DOHH2 (cell line): ENCODE measurements around the gene DNASE1L1.
"Not testable (repeated sequence)": the region's sequence is repeated elsewhere in the genome, so short reads cannot be mapped to it uniquely, and the experiment has no call there.

ENCODE experiments used
- H3F3A ChIP-seq: fragments of 200-600 bp; sonication (generic), shearing (Covaris generic); 2 replicates; pipeline ENCODE4 v1.6.0; 2016; ENCODE audit warnings: antibody characterized with exemption, mild to moderate bottlenecking; ENCODE audit not compliant: control insufficient read depth, insufficient read depth
- H3K27ac ChIP-seq: fragments of 200-600 bp; sonication (generic); 2 replicates; pipeline ENCODE4 v1.5.1; 2014; ENCODE audit warnings: low read depth, mild to moderate bottlenecking, low read length, moderate library complexity
- H3K27me3 ChIP-seq: fragments of 200-600 bp; sonication (generic); 2 replicates; pipeline ENCODE4 v1.6.1; 2014; ENCODE audit warnings: mild to moderate bottlenecking, low read length, mixed read lengths; ENCODE audit not compliant: control insufficient read depth
- H3K36me3 ChIP-seq: fragments of 200-600 bp; sonication (generic); 2 replicates; pipeline ENCODE4 v1.6.1; 2014; ENCODE audit warnings: mild to moderate bottlenecking, low read length, moderate library complexity, mixed read lengths; ENCODE audit not compliant: control insufficient read depth
- H3K4me1 ChIP-seq: fragments of 200-600 bp; sonication (generic); 2 replicates; pipeline ENCODE4 v1.6.1; 2014; ENCODE audit warnings: mild to moderate bottlenecking, low read length, mixed read lengths; ENCODE audit not compliant: control insufficient read depth
- H3K4me2 ChIP-seq: fragments of 200-600 bp; sonication (generic); 2 replicates; pipeline ENCODE4 v1.6.0; 2014; ENCODE audit warnings: mild to moderate bottlenecking, low read length, moderate library complexity
- H3K4me3 ChIP-seq: fragments of 200-600 bp; sonication (generic); 2 replicates; pipeline ENCODE4 v1.5.1; 2014; ENCODE audit warnings: mild to moderate bottlenecking, low read length, mixed read lengths
- H3K79me2 ChIP-seq: fragments of 200-600 bp; sonication (generic); 2 replicates; pipeline ENCODE4 v1.6.1; 2014; ENCODE audit warnings: mild to moderate bottlenecking, low read length, mixed read lengths; ENCODE audit not compliant: control insufficient read depth
- H3K9me2 ChIP-seq: fragments of 200-600 bp; sonication (generic); replicated peaks from 2 replicates; pipeline ENCODE4 v1.6.1; 2014; ENCODE audit warnings: mild to moderate bottlenecking, low read length, mixed read lengths; ENCODE audit not compliant: control insufficient read depth
- H3K9me3 ChIP-seq: fragments of 200-600 bp; sonication (generic); 2 replicates; pipeline ENCODE4 v1.6.1; 2014; ENCODE audit warnings: antibody characterized with exemption, low read length, mixed read lengths; ENCODE audit not compliant: control insufficient read depth, insufficient read depth
- H4K20me1 ChIP-seq: fragments of 200-600 bp; sonication (generic); 2 replicates; pipeline ENCODE4 v1.6.0; 2014; ENCODE audit warnings: low read depth, mild to moderate bottlenecking, antibody characterized with exemption, low read length, moderate library complexity; ENCODE audit not compliant: control insufficient read depth, insufficient read depth
- EZH2phosphoT487 ChIP-seq: fragments of 200-600 bp; sonication (generic); IDR thresholded peaks from 2 replicates; pipeline ENCODE4 v1.6.1; 2017; ENCODE audit warnings: borderline replicate concordance, mild to moderate bottlenecking, antibody characterized with exemption, low read length, moderate library complexity, mixed read lengths
- TF ChIP-seq, protein P1 (sequence below): fragments of 200-600 bp; sonication (generic); IDR thresholded peaks from one replicate; pipeline ENCODE4 v1.5.1; 2014; ENCODE audit warnings: antibody characterized with exemption, mild to moderate bottlenecking, low read depth, low read length; ENCODE audit not compliant: poor library complexity, severe bottlenecking

DNASE1L1 gene

DNA sequence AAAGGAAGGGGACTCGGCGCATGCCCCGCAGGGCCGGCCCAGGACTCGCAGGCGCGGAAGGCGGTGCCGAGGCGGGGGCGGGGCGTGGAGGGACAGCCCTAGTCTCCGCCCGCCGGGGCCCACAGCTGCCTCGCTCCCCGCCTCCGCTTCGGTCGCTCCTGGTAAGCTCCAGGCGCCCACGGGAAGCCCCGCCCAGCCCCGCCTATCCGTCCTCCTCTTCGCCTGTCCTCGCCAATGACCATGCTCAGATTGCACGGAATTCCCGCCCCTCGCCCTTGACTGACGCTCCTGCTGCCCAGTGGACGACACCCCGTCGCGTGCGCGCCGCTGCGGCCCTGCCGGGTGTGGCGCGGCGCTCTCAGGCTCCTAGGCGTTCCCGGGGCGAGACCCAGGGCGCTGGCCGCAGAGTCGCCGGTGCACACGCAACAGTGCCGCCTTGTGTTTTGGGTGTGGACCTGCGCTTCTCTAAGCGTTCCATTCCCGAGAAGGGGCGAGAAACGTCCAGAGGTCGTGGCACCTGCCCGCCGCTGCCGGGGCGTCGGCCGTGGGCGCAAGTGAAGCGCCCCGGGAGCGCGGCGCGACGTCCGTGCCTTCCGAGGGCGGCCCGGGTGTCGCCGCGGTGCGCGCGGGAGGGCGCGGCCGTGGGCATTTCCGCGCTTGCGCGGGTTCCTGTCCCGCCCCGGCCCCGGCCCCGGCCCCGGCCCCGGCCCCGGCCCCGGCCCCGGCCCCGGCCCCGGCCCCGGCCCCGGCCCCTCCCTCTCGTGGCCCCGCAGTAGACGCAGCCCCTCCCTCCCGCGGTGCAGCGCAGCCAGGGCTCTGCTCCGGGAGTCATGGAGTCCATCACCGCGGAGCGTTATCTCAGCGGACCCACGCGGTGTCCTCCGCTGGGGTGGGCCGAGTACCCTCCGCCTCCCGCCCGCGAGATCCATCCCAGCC is 19.0 kb downstream of the DNASE1L1 start:
- not testable (repeated sequence) for H3K27me3 ChIP-seq, H3K79me2 ChIP-seq, H3K9me2 ChIP-seq, H3K9me3 ChIP-seq, H3K4me2 ChIP-seq, H3K27ac ChIP-seq, H3K36me3 ChIP-seq, H3F3A ChIP-seq, H3K4me1 ChIP-seq, H3K4me3 ChIP-seq, H4K20me1 ChIP-seq

DNA sequence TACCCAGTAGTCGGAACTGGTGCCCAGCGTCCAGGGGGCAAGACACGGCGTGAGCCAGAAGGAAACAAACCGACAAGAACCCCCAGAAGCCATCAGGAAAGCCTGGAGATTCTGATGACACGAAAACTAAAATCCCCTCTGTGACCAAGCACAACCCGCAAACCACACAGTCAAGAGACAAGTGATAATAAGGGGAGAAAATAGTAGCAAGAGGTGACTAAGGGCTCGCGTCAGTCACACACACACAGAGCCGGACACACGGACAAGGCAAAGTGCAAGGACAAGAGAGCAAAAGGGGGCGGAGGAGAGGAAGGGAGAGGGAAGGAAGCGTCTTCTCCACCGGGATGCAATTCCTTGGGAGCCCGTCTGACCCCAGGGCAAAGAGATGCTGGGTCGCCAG is 20.4 kb downstream of the DNASE1L1 start:
- not testable (repeated sequence) for H3K9me2 ChIP-seq, H3K9me3 ChIP-seq, H3K4me1 ChIP-seq, H3K4me2 ChIP-seq, H4K20me1 ChIP-seq, H3K36me3 ChIP-seq, H3K27ac ChIP-seq, H3K4me3 ChIP-seq, H3F3A ChIP-seq, H3K79me2 ChIP-seq, H3K27me3 ChIP-seq

DNA sequence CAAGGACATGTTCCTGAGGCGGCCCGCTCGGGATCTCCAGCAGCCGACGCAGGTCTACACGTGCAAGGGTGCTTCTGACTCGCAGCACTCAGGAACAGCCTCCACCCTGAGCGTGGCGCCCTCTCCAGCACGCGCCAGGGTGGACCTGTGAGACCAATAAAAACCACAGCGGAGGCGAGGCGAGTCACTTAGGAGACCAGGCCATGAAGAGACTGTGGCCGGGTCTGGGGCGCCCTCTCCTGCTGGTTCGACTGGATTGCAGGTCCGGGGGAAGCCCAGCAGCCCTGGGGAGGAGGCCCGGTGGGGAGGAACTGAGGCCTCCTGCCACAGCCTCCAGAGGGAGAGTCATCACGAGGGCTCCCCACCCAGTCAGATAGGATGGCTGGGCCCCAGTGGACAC is 21.0 kb downstream of the DNASE1L1 start:
- H3K27ac ChIP-seq, H3K79me2 ChIP-seq, H3F3A ChIP-seq, H3K27me3 ChIP-seq, H3K9me3 ChIP-seq, H3K36me3 ChIP-seq, H3K9me2 ChIP-seq, H3K4me1 ChIP-seq, H3K4me3 ChIP-seq, H4K20me1 ChIP-seq, H3K4me2 ChIP-seq: not testable (repeated sequence)

DNA sequence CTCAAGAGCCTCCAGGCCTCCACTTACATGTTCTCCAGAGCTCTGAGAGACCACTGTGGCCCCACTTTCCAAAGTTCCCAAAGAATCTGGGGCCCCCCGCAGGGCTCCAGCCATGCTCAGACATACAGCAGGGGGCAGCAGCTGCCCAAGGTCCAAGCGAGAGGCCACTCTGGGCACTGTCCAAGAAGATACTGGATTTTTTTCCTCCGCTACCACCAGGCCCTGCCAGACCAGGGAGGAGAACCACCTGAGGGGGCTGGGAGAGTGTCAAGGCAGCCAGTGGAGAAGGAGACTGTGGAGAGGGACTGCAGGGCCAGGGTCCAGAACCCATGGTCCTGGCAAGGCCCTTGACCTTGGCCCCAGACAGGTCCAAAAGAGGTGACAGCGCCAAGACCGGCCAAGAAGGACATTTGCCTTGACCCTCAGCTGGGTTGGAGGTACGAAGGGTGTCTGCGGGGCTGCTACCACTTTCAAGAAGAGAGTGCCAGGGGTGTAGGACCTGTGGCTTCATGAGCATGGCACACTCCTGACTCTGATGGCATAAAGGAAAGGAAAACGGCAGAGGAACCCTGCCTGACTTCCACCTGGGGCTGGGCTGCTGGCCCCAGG is 24.7 kb downstream of the DNASE1L1 start:
- Histone ChIP-seq H4K20me1 (no peaks in the 10 kb centered on the region), H3F3A (no peaks in the 10 kb centered on the region), H3K9me3 (no peaks in the 10 kb centered on the region), H3K79me2 (peaks cover 15% of the 10 kb centered on the region), H3K9me2 (no peaks in the 10 kb centered on the region), H3K36me3 (peaks cover 15% of the 10 kb centered on the region), H3K4me1 (peaks cover 8% of the 10 kb centered on the region), H3K4me3 (no peak overlapping the region), H3K27ac (no peak overlapping the region), H3K4me2 (no peak overlapping the region), H3K27me3 (no peaks in the 10 kb centered on the region)
- TF ChIP-seq, protein P1, sequence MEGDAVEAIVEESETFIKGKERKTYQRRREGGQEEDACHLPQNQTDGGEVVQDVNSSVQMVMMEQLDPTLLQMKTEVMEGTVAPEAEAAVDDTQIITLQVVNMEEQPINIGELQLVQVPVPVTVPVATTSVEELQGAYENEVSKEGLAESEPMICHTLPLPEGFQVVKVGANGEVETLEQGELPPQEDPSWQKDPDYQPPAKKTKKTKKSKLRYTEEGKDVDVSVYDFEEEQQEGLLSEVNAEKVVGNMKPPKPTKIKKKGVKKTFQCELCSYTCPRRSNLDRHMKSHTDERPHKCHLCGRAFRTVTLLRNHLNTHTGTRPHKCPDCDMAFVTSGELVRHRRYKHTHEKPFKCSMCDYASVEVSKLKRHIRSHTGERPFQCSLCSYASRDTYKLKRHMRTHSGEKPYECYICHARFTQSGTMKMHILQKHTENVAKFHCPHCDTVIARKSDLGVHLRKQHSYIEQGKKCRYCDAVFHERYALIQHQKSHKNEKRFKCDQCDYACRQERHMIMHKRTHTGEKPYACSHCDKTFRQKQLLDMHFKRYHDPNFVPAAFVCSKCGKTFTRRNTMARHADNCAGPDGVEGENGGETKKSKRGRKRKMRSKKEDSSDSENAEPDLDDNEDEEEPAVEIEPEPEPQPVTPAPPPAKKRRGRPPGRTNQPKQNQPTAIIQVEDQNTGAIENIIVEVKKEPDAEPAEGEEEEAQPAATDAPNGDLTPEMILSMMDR = peak; percentile 12
- no peak for TF ChIP-seq EZH2phosphoT487
